Measurements from ENCODE around the gene TDRKH.

The TDRKH gene, protein sequence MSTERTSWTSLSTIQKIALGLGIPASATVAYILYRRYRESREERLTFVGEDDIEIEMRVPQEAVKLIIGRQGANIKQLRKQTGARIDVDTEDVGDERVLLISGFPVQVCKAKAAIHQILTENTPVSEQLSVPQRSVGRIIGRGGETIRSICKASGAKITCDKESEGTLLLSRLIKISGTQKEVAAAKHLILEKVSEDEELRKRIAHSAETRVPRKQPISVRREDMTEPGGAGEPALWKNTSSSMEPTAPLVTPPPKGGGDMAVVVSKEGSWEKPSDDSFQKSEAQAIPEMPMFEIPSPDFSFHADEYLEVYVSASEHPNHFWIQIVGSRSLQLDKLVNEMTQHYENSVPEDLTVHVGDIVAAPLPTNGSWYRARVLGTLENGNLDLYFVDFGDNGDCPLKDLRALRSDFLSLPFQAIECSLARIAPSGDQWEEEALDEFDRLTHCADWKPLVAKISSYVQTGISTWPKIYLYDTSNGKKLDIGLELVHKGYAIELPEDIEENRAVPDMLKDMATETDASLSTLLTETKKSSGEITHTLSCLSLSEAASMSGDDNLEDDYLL

DNA sequence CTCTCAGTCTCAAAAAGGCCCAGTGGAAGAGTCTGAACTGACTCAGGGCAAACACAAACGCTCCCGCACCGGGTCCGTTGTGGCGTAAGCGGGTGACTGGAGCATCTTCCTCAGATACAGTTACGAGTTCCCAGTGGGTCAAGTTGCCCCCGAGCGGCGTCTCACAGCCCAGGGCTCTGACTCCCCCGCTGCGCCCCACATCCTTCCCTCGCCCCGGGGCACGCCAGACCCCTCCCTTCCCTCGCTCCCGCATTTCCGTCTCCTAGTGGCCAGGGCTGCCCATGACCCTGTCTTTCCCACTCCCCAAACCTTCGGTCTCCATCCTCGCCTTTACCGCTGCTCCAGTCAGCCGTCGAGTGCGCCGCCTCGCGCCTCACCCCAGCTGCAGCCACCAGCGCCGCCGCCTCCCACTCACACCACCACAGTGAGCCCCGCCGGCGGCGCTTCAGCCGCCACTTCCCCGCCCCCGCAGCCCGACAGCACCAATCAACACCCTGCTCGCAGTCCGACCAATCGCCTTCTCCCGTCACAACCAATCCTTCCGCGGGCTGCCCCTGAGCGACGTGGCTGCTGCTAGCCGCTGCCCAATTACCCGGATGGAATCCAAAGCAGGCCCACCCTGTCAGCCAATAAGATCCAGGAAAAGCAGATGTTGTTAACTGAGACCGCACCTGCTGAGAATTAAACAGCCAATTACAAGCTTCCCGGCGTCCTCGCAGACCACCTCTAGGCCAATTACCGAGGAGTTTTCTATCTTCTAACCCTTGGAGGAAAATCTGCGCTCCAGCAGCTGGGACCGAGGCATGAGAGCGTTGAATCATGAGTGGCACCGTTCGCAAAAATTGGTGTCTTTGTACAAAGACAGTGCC lies at the start of gene TDRKH:
TSS of gene TDRKH (minus strand) at position 430 of the 869 bp plus-strand sequence. CDS start 7,478 bp downstream, outside the sequence.
- peak; percentile 97 to 98 (median 98) for DNase-seq (ENCODE audit: low read depth in 3 of 3)

DNA sequence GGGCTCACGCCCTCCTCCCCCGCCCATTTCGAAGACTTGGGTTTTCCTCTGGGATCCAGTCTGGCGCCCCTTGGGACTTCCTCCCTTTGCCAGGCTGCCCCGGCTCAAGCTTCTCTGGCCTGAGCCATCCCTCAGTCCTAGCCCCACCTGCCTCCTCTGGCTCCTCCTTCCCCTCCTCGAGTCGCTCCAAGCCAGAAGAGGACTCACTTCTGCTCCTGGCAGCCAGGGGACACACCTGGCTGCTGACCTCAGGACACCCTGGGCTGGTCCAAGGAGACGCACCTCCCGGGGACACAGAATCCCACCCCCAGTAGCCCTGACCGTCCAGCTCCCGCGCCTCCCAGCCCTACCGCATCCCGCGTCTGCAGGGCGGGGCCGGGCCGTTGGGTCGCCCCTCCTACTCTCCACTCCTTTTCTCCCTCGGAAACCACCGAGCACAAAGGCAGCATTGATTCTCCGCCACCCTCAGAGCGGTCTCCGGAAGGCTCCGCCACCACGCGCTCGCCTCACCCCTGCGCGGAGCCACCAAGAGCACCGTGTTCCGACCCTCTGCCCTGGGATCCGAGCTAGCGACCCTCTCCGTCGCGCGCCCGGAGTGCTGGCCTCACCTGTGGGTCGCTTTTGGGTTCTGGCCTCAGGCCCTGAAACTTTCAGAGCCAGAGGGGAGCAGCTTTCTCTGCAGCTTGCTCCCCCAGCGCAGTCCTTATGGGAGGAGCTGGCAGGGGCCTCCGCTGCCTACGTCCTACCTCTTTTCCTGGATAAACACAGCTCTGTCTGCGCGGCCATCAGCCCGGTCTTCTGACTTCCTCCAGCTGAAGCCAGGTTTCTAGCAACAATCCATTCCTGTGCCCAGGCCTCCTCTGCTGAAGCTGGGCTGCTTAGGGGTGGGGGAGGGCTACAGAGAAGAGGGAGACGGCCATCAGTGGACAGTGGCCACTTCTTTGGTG lies 49.4 kb upstream of the TDRKH start, which contains the start of gene C2CD4D:
TSS of gene C2CD4D (minus strand) at position 364 of the 947 bp plus-strand sequence. CDS start 831 bp downstream, outside the sequence.
- peak; percentile 45 to 69 (median 46) for DNase-seq (ENCODE audit: low read depth in 3 of 3)

DNA sequence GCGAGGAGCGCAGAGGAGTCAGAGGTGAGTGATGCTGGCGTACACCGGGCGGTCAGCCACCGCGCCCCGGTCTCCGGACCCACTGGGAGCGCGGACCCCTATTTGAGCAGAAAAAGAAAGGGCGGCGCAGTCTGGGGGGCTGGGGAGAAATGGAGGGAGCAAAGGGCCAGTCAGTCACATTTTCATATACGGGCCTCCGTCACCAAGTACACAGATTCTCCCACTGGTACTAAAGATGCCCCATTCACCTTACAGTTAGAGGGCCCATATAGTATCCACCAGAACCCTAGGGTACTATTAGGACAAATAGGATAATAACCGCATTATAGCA lies 48.7 kb upstream of the TDRKH start:
- no peak for DNase-seq (ENCODE audit: low read depth in 3 of 3)

DNA sequence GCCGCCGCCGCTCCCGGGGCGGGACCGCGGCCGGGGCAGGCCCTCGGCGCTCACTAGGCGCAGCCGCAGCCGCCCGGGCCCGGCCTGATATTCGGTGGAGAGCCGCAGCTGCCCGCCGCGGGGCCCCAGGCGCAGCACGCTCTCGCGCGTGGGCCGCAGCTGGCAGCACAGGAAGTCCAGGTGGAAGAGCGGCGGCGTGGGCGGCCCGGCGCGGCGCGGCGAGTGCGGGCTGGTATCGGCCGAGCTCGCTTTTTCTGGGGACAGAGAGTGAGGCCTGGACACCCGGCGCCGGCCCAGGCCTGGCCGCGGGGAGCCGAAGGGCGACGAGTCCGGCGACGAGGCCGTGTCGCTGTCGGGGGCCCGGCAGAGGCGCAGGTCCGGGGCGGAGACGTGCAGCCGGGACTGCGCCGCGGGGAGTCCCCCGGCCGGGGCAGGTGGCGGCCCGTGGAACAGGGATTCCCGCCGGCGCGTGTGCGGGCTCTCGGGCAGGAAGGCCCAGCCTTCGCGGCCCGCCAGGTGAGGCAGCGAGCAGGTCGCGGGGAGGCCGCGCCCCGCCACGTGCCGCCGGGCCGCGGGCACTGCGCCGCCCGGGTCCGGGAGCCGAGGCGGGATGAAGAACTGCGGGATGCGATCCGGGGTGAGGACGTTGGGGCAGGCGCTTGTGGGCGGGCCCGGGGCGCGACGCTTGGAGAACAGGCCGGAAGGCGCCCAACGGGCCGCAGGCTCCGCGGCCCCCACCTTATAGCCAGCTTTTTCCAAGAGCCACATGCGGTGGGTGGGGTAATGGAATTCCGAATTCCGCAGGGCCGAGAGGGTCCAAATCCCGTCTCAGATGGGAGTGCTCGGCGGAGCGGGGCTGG lies 48.2 kb upstream of the TDRKH start:
- peak in 1 of 3 experiments; percentile 41 for DNase-seq (ENCODE audit: low read depth in 3 of 3)

DNA sequence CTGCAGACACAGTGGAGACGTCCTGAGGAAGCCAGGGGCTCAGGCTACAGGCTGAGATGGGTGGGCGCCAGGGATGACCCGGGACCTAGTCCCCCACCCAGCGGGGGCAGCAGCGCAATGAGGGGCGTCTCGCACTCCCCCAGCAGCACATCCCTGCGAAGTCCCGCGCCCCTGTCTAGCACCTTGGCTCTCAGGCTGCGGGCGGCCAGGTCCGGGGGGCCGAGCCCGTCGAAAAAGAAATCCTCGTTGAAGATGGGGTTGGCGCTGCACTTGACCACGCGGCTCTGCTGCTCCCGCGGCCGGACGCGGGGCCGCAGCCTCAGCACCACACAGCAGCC lies 47.6 kb upstream of the TDRKH start:
- no peak for DNase-seq (ENCODE audit: low read depth in 3 of 3)

DNA sequence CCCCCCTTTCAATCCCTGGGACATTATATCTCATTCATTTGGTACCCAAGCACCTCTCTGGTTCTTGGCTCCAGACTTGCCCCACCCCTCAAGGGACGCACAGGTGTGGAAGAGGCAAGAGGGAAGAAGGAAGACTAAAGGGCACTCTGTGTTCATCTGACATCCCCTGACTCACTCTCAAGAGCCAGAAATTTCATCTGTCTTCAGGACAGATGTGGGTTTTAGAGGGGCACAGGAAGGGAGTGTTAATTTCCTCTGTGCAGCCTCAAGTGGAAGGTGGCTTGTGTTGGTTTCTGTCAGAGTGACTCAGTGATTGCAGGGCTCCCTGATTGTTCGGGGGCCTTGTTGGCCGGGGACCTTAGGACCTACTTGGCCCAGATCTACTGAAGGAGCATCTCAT lies 46.9 kb upstream of the TDRKH start:
- no peak for DNase-seq (ENCODE audit: low read depth in 3 of 3)

DNA sequence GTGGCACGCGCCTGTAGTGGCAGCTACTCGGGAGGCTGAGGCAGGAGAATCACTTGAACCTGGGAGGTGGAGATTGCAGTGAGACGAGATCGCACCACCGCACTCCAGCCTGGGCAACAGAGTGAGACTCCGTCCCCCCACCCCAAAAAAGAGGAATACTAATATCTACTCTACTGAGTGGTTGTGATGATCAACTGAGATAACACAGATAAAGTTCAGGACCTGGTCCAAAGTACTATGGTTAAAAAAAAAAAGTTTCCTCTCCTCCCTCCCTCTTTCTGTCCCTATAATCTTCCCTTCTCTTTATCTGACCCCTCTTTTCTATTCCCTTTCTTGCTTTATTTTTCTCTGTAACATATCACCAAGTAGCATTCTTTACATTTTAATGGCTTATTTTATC lies 45.3 kb upstream of the TDRKH start:
- DNase-seq (ENCODE audit: low read depth in 3 of 3): no peak

DNA sequence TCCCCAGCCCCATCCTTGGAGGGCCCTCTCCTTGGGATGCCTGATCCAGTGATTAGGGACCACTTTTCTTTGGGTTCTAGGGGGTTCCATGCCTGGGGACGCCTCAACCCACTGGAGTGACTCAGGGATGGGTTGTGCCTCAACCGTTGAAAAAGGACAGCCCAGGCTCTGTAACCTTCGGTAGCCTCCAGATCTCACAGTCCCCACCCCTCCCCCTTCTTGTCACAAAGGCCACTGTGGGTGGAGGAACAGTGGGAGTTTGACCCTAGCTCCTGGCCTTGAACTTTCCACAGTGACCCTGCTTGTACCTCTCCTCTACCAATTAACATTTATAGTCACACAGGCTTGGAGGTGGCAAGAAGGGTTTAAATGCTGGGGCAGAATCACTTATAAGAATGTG lies 43.9 kb upstream of the TDRKH start:
- no peak for DNase-seq (ENCODE audit: low read depth in 3 of 3)

DNA sequence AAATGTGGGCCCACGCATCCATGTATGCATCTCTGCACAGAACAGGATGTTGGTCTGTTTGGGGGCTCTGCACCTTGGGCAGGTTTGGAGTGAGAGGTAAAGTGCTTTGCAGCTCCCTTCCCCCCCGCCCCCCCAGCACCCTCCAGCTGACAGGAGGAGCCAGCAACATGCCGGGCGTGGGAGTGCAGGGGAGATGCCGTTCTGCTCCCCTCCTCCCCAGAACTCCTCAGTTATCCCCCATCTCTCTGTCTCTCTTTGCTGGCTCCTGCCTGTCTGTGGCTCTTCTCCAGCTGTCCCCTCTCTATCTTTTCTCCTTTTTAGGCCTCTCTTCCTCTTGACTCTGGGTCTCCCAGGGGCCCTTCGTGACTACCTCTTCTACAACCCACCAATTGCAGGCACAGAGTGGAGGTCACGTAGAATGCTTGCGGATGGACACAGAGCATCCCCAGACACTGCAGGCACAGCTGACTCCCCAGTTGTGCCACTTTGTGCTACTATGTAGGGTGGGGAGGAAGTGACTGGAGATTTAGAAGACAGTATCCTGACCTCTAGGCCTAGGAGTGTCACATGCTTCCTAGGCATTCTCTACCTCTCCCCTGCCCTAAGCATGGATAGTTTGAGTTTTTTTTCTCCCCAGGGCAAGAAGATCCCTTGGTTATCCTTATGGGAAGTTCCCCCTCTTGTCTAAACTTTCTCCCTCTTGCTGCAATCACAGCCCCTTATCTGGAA lies 43.0 kb upstream of the TDRKH start:
- DNase-seq (ENCODE audit: low read depth in 3 of 3): no peak

DNA sequence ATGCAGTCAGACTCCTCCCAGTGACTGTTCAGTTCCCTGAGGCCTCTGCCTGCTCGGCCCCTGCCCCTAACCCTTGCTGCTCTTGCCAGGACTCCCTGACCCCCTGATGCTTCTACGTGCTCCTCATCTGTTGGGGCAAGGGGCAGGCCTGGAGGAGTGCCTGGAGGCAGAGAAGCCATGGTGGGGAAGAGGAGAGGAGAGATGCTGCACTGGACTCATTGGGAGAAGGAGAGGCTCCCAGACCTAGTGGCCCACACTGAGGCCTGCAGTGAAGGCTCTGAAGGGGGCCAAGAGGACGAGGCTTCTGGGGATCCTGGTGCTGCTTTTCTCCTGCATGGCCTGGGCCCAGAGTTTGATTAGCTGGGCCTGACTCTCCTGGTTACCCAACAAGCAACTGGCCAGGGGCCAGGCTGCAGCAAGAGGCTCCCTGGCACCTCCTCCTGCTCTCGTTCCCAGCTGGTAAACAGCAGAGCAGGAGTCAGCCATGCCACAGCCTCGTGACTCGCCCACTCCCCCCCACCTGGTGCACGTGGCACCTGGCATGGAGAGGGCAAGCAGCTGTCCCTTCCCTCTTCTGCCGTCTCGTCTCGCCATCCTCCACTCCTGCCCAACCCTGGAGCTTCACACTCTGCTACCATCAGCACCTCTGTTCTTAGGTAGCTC lies 42.1 kb upstream of the TDRKH start:
- no peak for DNase-seq (ENCODE audit: low read depth in 3 of 3)

DNA sequence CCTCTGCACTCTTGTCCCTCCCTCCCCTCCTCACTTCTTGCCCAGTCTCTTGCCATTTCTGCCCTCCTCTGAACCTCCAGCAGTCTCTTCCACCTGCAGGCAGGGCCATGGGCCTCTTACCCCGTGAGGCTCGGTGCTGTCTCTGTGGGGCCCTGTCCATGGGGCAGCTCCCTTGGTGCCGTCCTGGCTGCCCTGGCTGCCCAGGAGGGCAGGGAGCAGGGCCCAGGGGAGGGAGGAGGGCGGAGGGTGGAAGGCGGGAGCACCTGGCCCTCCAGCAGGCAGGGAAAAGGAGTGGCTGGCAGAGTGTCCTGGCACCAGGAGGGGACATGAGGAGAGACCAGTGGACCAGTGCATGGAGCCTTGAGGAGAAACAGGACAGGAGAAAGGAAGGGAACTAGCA lies 41.3 kb upstream of the TDRKH start, which contains the start of gene RORC:
TSS of gene RORC (minus strand) at position 198 of the 400 bp plus-strand sequence. CDS start at position 160, 38 bp downstream.
- DNase-seq (ENCODE audit: low read depth in 3 of 3): no peak

DNA sequence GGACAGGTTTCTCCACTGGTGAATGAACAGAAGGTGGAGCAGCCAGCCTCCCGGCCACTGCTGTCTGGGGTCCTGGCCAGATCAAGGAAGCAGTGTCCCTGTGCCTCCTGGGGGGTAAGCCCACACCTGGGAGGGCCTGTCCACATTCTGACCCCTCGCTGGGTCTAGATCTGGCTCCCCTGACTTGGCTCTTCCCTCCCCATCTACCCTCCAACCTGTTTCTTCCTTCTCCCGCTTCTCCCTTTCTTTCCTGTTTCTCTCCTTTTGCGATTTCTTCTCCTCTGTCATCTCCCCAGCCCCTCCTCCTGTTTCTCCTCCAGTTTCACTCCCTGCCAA lies 40.9 kb upstream of the TDRKH start:
- DNase-seq (ENCODE audit: low read depth in 3 of 3): no peak

DNA sequence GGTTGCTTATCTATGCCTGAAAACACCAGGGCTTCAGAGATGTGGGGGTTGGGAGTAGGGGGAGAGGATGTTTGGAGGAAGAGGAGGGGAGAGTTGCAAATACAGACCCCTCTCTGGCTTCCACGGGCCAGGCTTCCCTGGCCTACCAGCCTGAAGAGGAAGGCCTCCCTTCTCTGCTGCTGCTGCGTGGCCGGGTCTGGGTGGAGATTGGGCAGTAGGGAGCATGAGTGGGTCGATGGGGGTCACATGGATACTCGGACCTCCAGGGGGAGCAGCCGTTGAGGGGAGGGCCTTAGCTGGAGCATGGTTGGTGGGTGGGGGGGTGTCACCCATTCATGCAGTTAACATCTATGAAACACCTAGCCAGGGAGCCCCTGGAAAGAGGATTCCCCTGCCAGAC lies 39.8 kb upstream of the TDRKH start:
- DNase-seq (ENCODE audit: low read depth in 3 of 3): no peak

DNA sequence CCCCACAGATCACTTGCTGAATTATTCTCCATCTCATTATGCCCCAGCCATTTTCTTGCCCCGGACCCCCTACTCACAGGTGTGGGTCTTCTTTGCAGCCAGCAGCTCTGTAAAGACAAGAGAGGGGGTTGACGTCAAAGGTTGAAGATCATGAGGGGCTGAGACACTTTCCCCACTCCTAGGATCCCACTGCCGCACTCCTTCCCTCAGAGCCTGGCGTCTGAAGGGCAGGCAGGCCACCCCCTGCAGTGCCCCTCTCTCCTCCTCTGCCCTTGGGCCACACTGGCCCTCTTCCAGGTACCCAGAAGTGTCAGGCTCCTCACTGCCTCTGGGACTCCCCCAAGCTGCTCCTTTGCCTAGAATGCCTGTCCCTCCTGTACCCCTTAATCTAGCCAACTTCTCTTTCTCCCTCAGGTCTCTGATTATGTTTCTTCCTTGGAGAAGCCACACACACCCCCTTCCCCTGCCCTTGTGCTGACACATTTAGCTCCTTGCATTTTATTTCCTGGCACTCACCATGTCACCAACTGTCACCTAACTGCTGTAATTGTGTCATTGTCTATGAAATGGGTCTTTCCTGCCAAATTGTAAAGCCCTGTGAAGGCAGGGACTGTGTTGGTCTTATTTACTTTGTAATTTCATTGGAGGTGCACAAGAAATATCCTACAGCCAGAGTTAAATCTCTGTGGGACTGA lies 39.2 kb upstream of the TDRKH start:
- no peak for DNase-seq (ENCODE audit: low read depth in 3 of 3)

DNA sequence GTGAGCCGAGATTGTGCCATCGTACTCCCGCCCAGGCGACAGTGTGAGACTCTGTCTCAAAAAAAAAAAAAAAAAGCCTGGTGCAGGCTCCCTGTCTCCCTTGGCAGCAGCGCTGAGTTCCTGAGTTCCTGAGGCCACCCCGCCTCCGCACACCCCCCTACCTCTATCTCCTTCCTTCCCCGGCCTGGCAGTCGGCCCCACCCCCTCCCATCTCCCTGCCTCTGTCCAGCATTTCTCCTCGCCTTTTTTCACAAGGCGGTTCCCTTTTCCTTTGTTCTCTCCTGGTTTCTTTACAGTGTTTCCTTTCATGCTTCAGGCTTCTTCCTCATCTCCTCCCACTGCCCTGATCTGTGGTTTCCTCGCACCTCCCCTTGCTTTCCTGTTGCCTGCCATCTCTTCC lies 38.6 kb upstream of the TDRKH start:
- no peak for DNase-seq (ENCODE audit: low read depth in 3 of 3)

DNA sequence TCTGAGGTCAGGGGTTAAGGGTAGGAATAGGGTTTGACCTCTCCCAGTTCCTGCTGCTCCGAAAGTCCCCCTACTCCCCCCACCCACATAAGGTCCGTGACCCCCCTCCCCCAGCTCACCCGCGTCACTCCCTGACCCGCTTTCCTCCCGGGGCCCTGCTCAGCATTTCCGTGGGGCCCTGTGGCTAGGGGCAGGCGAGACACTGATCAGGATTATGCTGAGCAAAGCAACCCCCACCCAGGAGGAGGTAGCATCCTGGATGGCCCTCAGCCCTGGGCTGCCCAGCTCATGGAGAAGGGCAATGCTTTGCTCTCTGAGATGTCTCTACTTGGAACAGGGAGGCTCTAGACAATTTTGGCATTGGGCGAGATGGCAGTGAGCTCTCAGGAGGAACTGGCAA lies 37.6 kb upstream of the TDRKH start:
- no peak for DNase-seq (ENCODE audit: low read depth in 3 of 3)

DNA sequence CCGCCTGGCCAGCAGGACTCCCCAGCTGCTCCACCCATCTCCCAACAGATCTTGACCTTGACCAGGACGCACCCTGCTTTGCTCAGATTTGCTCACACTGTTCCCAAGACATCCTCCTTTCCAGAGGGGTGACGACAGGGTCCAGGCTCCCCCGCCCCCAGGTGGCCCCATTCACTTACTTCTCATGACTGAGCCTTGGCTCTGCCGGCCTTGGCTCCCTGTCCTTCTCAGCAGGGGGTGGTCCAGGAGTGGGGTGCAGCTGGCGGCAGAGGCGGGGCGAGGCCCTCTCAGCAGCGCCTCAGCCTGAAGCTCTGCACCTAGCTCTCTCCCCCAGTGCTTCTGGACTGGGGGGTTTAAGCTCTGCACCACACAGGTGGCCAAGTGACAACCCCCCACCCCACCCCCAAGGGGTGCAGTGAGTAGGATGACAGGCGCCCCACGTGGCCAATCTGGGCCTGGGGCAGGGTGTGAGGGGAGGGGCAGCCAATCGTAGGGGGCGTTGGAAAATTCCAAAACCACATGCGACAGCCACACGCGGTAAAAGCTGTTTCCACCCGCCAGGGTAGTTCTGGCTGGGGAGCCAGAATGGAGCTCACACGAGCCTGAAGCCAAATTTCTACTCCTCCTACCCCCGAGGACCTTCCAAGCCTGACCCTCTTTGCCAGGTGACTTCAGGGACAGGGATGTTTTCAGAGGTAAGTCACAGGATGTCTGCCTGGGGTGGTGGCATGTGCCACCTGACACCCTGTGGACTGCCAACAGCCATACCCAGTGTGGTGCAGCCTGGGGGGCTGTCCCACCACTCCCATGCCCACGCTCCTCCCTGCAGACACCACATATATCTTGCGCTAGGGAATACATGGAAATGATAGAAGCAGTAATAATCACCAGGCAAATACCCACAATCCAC lies 35.7 kb upstream of the TDRKH start:
- DNase-seq (ENCODE audit: low read depth in 3 of 3): peak in 1 of 3 experiments; percentile 47

DNA sequence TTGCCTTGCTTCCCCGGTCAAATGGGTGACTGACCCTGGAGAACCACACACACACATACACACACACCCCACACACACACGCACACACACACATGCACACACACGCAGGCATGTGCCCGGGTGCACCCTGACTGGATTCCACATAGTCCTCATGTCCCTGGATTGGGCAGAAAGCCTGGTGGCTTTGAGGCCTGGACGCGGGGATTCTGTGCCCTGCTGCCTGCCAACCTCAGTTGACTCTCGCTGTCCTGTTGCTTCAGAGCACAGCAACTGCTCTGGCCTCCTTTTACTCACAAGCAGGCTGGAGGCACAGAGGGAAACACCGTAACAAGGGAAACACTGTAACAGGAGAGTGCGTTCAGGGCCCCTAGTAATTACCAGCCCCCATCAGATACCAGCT lies 34.9 kb upstream of the TDRKH start:
- DNase-seq (ENCODE audit: low read depth in 3 of 3): no peak

All from stimulated activated CD4-positive, alpha-beta T cell treated with anti-CD3 and anti-CD28 coated beads, TNF-alpha, amount 100 ng/mL, for 24 hours (primary cell).